ENCODE measurements around the gene B4GALT2.

- TF ChIP-seq POLR2A (IDR thresholded peaks at IDR 0.05; ENCODE audit: low read depth, low read length) (no peak), CTCF (IDR thresholded peaks at IDR 0.05; ENCODE audit: extremely low read depth in 1 of 2, insufficient read depth in 1 of 2, low read depth in 1 of 2, low read length in 2 of 2) (no peak), FOS (IDR thresholded peaks at IDR 0.05; ENCODE audit: borderline replicate concordance, insufficient read depth, low read length) (no peak), POLR2AphosphoS5 (IDR thresholded peaks at IDR 0.05; ENCODE audit: insufficient read depth, low read depth, low read length) (no peak), MAX (IDR thresholded peaks at IDR 0.05; ENCODE audit: insufficient read depth, insufficient read length) (no peak)
Measured at GRCh38 chr1:44012404-44012803, 33.4 kb downstream of the B4GALT2 start.

All from endothelial cell of umbilical vein (primary cell).